Activated effector memory CD4-positive, alpha-beta T cell treated with Interleukin-2 at 50 U/mL for 16 hours (primary cell): ENCODE results near the gene CCDC57.
A peak's percentile ranks its signal among the peaks of the same experiment; 100 is the strongest.

Experiments
- DNase-seq: peaks from one replicate; pipeline ENCODE4 v3.0.0-alpha.2; 2020

Gene CCDC57

GRCh38 chr17:82076785-82077591 is 135.7 kb downstream of the CCDC57 start:
- no peak for DNase-seq

- DNase-seq = no peak
Measured at GRCh38 chr17:82076018-82076784, 136.4 kb downstream of the CCDC57 start.

- DNase-seq = no peak
Measured at GRCh38 chr17:82073446-82073845, 139.2 kb downstream of the CCDC57 start.

GRCh38 chr17:82072827-82073226 is 139.8 kb downstream of the CCDC57 start:
- no peak for DNase-seq

- DNase-seq = no peak
Measured at GRCh38 chr17:82070611-82071010, 142.0 kb downstream of the CCDC57 start.

GRCh38 chr17:82065638-82066303 is 146.9 kb downstream of the CCDC57 start, which contains the start of gene DUS1L:
Gene DUS1L, minus strand, starts transcription at chr17:82065804. Its CDS starts 745 bp downstream, at chr17:82065059.
- DNase-seq = peak; percentile 60

- DNase-seq = no peak
Measured at GRCh38 chr17:82065193-82065637, 147.4 kb downstream of the CCDC57 start.

GRCh38 chr17:82064433-82065192 is 148.0 kb downstream of the CCDC57 start:
- DNase-seq = no peak

- DNase-seq = no peak
Measured at GRCh38 chr17:82063424-82064415, 148.9 kb downstream of the CCDC57 start.

GRCh38 chr17:82062984-82063368 is 149.7 kb downstream of the CCDC57 start:
- no peak for DNase-seq

- DNase-seq = no peak
Measured at GRCh38 chr17:82062076-82062983, 150.3 kb downstream of the CCDC57 start.

GRCh38 chr17:82061047-82061925 is 151.4 kb downstream of the CCDC57 start:
- DNase-seq = no peak

GRCh38 chr17:82060614-82061013 is 152.0 kb downstream of the CCDC57 start:
- DNase-seq = no peak

- no peak for DNase-seq
Measured at GRCh38 chr17:82060001-82060380, 152.7 kb downstream of the CCDC57 start.

GRCh38 chr17:82059272-82060000 is 153.2 kb downstream of the CCDC57 start:
- no peak for DNase-seq

GRCh38 chr17:82058855-82059249 is 153.8 kb downstream of the CCDC57 start:
- DNase-seq = no peak

- DNase-seq = no peak
Measured at GRCh38 chr17:82058230-82058854, 154.3 kb downstream of the CCDC57 start.
